Thymus (tissue), 11 donors: Measurements from ENCODE around the gene NCAM1. TPM values are rescaled to one million over a fixed set of nuclear protein-coding genes. Genes with fewer than 3 reads are reported as not detected.

Source experiments
- DNase-seq, 9 donors: peaks; one replicate each; pipeline ENCODE4 v3.0.0-alpha.2; 2013; ENCODE audit warnings: low spot score in 9 of 9, low read depth in 6 of 9, missing footprints in 1 of 9
- H3K27ac ChIP-seq, 2 donors: one replicate each; pipeline ENCODE4 v1.5.1; 2013; ENCODE audit warnings: control low read depth in 1 of 2, low read depth in 1 of 2, low read length in 1 of 2, mild to moderate bottlenecking in 1 of 2, moderate library complexity in 1 of 2
- H3K27me3 ChIP-seq, 2 donors: one replicate each; pipeline ENCODE4 v1.5.1; 2013; ENCODE audit warnings: low read length in 1 of 2; ENCODE audit not compliant: control insufficient read depth in 2 of 2, insufficient read depth in 1 of 2
- H3K36me3 ChIP-seq, 2 donors: one replicate each; pipeline ENCODE4 v1.5.1; 2013; ENCODE audit warnings: low read length in 1 of 2, mild to moderate bottlenecking in 1 of 2, moderate library complexity in 1 of 2; ENCODE audit not compliant: control insufficient read depth in 2 of 2, insufficient read depth in 2 of 2
- H3K4me1 ChIP-seq, 2 donors: one replicate each; pipeline ENCODE4 v1.5.1; 2013; ENCODE audit warnings: low read length in 2 of 2; ENCODE audit not compliant: control insufficient read depth in 2 of 2, insufficient read depth in 2 of 2
- H3K4me3 ChIP-seq, 2 donors: one replicate each; pipeline ENCODE4 v1.5.1; 2013; ENCODE audit warnings: low read length in 2 of 2, control low read depth in 1 of 2, mild to moderate bottlenecking in 1 of 2
- H3K9me3 ChIP-seq, 2 donors: one replicate each; pipeline ENCODE4 v1.5.1; 2013; ENCODE audit warnings: low read length in 1 of 2, mild to moderate bottlenecking in 1 of 2; ENCODE audit not compliant: control insufficient read depth in 2 of 2, insufficient read depth in 1 of 2
- WGBS: extraction: QIAGEN DNeasy Blood & Tissue Kit; methylation state at CpG from one replicate; pipeline ENCODE4 v1.1.7; 2013; 5-methylcytosine and 5-hydroxymethylcytosine counted together
- polyA plus RNA-seq: library from polyadenylated mRNA; stranded (reverse); fragments of 200-250 nt; gene quantifications from one replicate; pipeline ENCODE4 v1.2.3, GENCODE V29; 2013
- total RNA-seq: library from RNA; stranded (reverse); fragments of 120-200 nt; gene quantifications from one replicate; pipeline ENCODE4 v1.2.4, GENCODE V29; 2013
- donor health status: healthy.

Gene NCAM1
- total and polyA plus RNA-seq, 2 donors, result 0.47 to 0.68 TPM

GRCh38 chr11:113057038-113057437, 95.8 kb downstream of the NCAM1 start:
- Histone ChIP-seq H3K4me1 (no peaks in the 10 kb centered on the region), H3K27me3 (no peaks in the 10 kb centered on the region), H3K36me3 (no peaks in the 10 kb centered on the region), H3K27ac (no peak overlapping the region), H3K9me3 (peaks cover 0 to 3% of the 10 kb centered on the region in 2 donors), H3K4me3 (no peak overlapping the region)
- DNase-seq, result no peak
- whole genome bisulfite sequencing, result 83% methylated on average over 2 of the region's 2 CpGs

- Histone ChIP-seq H3K9me3 (no peaks in the 10 kb centered on the region), H3K27me3 (no peaks in the 10 kb centered on the region), H3K27ac (no peak overlapping the region), H3K4me3 (no peak overlapping the region), H3K4me1 (no peaks in the 10 kb centered on the region), H3K36me3 (no peaks in the 10 kb centered on the region)
- WGBS, result 85% methylated on average over 4 of the region's 4 CpGs
- no peak for DNase-seq
These were observed 98.3 kb downstream of the NCAM1 start for GRCh38 chr11:113059548-113059947.

DNA sequence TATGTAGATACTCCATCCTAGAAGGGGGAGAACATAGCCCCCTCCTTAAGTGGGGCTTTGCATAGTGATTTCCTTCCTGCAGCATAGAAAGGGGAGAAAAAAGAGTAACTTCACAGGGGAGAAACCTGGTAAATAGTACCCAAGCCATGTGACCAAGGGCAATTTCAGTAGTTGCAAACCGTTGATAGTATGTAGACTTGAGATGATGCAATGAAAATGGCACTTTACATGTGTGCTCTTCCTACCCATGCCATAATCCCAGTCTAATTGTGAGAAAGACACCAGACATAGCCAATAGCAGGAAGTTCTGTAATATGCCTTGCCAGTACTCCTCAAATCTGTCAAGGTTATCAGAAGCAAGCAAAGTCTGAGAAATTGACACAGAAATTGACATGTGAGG, 104.1 kb downstream of the NCAM1 start:
- Histone ChIP-seq H3K4me3 (no peak overlapping the region), H3K9me3 (no peaks in the 10 kb centered on the region), H3K27ac (no peak overlapping the region), H3K36me3 (no peaks in the 10 kb centered on the region), H3K4me1 (no peaks in the 10 kb centered on the region), H3K27me3 (no peaks in the 10 kb centered on the region)
- WGBS, result 64% methylated on average over 1 of the region's 1 CpG
- no peak for DNase-seq

DNA sequence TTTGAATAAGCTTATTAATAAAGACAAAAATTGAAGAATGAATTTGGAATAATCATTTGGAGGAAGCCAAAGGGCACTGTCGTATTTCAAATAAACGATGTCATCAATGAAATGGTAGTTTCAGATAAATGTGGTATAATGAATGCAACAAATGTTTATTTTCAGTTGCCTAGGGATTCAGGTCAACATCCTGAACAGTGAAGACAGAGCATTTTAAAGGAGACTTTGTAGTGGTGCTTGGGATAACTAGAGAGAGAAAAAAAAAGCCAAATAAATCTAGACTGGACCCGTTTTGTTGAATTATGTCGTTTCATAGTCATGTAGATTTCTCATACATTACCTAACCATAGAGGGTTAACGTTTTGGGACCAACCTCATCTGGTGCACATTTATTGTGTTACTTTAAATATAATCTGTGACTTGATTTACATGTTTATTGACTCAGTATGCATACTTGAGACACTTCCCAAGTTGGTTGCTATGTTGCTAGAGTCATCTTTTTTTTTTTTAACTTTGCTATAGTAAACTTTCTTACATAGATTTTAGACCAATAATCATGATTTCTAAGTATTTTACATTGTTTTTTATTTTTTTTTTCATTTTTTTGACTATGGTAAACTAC, 111.1 kb downstream of the NCAM1 start:
- H3K36me3 ChIP-seq, result no peaks in the 10 kb centered on the region
- no peaks in the 10 kb centered on the region for H3K9me3 ChIP-seq
- no peak for DNase-seq
- no peaks in the 10 kb centered on the region for H3K4me1 ChIP-seq
- H3K27me3 ChIP-seq, result no peaks in the 10 kb centered on the region
- H3K4me3 ChIP-seq, result no peak overlapping the region
- 90% methylated on average over 5 of the region's 5 CpGs for WGBS
- H3K27ac ChIP-seq, result no peak overlapping the region

- Histone ChIP-seq H3K4me3 (no peak overlapping the region), H3K9me3 (no peaks in the 10 kb centered on the region), H3K36me3 (no peaks in the 10 kb centered on the region), H3K4me1 (no peaks in the 10 kb centered on the region), H3K27me3 (no peaks in the 10 kb centered on the region), H3K27ac (no peak overlapping the region)
- WGBS, result 86% methylated on average over 3 of the region's 3 CpGs
- DNase-seq, result no peak
These were observed 112.2 kb downstream of the NCAM1 start for GRCh38 chr11:113073290-113073953.

GRCh38 chr11:113075586-113076095, 114.4 kb downstream of the NCAM1 start:
- Histone ChIP-seq H3K27me3 (no peaks in the 10 kb centered on the region), H3K9me3 (no peaks in the 10 kb centered on the region), H3K4me3 (no peak overlapping the region), H3K36me3 (no peaks in the 10 kb centered on the region), H3K4me1 (no peaks in the 10 kb centered on the region), H3K27ac (no peak overlapping the region)
- WGBS, result 78% methylated on average over 1 of the region's 1 CpG
- no peak for DNase-seq

DNA sequence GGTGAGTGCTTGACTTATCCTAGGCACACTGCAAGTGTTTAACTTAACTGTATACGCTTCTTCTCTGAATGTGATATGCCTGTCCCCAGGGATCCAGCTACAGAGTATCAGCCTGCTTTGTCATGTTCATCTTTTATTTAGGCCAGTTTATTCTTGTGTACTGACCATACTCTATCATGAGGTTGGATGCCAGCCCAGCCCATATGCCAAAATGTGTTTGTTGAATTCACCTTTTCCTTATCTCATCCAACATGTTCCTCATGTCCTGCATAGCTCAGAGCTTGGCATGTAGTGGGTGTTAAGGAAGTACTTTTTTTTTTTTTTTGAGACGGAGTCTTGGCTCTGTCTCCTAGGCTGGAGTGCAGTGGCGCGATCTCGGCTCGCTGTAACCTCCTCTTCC, 116.2 kb downstream of the NCAM1 start:
- Histone ChIP-seq H3K9me3 (no peaks in the 10 kb centered on the region), H3K27ac (no peak overlapping the region), H3K36me3 (no peaks in the 10 kb centered on the region), H3K27me3 (no peaks in the 10 kb centered on the region), H3K4me1 (no peaks in the 10 kb centered on the region), H3K4me3 (no peak overlapping the region)
- WGBS, result 95% methylated on average over 6 of the region's 6 CpGs
- DNase-seq, result no peak

DNA sequence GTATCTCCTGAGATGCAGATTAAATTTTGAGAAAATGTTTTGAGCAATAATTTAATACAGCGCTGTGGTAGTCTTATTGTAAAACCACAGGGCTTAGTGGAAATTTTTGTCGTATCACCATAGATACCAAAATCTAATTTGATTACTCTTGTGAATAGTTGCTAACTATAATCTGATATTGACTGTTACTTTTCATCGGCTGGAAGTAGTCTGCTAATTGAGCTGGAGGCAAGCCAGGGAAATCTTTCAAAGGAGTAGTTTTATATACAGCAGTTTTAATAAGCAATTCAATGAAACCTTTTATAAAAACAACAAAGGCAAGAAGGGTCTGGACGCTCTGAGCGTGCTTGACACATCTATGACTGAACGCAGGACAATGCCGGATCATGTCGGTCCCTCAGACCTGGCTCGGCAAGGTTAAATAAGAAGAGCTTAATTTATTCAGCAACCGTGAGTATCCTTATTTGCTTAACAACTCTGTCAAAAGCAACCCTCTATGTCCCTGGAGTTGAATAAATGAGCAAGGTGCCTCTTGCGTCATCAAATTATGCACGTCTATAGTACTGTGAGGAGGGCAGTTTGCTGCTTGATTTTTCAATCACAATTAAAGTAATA, 121.2 kb downstream of the NCAM1 start:
- Histone ChIP-seq H3K4me1 (no peaks in the 10 kb centered on the region), H3K27me3 (no peaks in the 10 kb centered on the region), H3K4me3 (no peak overlapping the region), H3K36me3 (no peaks in the 10 kb centered on the region), H3K27ac (no peak overlapping the region), H3K9me3 (no peaks in the 10 kb centered on the region)
- no peak for DNase-seq
- WGBS, result 92% methylated on average over 12 of the region's 12 CpGs

GRCh38 chr11:113083571-113083970, 122.4 kb downstream of the NCAM1 start:
- no peaks in the 10 kb centered on the region for H3K36me3 ChIP-seq
- H3K4me1 ChIP-seq, result no peaks in the 10 kb centered on the region
- no peak overlapping the region for H3K27ac ChIP-seq
- DNase-seq, result no peak
- H3K9me3 ChIP-seq, result no peaks in the 10 kb centered on the region
- H3K4me3 ChIP-seq, result no peak overlapping the region
- H3K27me3 ChIP-seq, result no peaks in the 10 kb centered on the region
- WGBS, result 61% methylated on average over 3 of the region's 3 CpGs
